SW 1271 (cell line): ENCODE results near the gene CFAP410.

ENCODE experiments used
- DNase-seq, 2 experiments: peaks; one replicate each; lab custom pipeline; 2025; lab: John Stamatoyannopoulos, UW

Gene CFAP410

GRCh38 chr21:44330698-44331097 is 8.5 kb downstream of the CFAP410 start:
- no peak for DNase-seq

GRCh38 chr21:44329971-44330681 is 9.1 kb downstream of the CFAP410 start:
- DNase-seq = no peak

- no peak for DNase-seq
These were observed 9.9 kb downstream of the CFAP410 start for GRCh38 chr21:44329086-44329889.

GRCh38 chr21:44328242-44328895 is 10.8 kb downstream of the CFAP410 start:
- DNase-seq = no peak

- DNase-seq = no peak
These were observed 11.6 kb downstream of the CFAP410 start for GRCh38 chr21:44327603-44327974.

GRCh38 chr21:44326716-44327602 is 12.2 kb downstream of the CFAP410 start:
- no peak for DNase-seq

GRCh38 chr21:44326272-44326647 is 12.9 kb downstream of the CFAP410 start:
- no peak for DNase-seq

- DNase-seq = no peak
These were observed 13.6 kb downstream of the CFAP410 start for GRCh38 chr21:44325386-44326271.

GRCh38 chr21:44324854-44325107 is 14.4 kb downstream of the CFAP410 start:
- DNase-seq = no peak

GRCh38 chr21:44324106-44324853 is 14.9 kb downstream of the CFAP410 start:
- DNase-seq = no peak

- no peak for DNase-seq
These were observed 15.6 kb downstream of the CFAP410 start for GRCh38 chr21:44323591-44323990.

GRCh38 chr21:44322621-44323325 is 16.4 kb downstream of the CFAP410 start:
- DNase-seq = no peak

- no peak for DNase-seq
These were observed 17.2 kb downstream of the CFAP410 start for GRCh38 chr21:44321846-44322450.

- no peak for DNase-seq
These were observed 18.3 kb downstream of the CFAP410 start for GRCh38 chr21:44320847-44321246.

- DNase-seq = no peak
These were observed 19.7 kb downstream of the CFAP410 start for GRCh38 chr21:44319407-44320065.

GRCh38 chr21:44318489-44319285 is 20.5 kb downstream of the CFAP410 start:
- DNase-seq = no peak

GRCh38 chr21:44317871-44318270 is 21.3 kb downstream of the CFAP410 start:
- DNase-seq = no peak

- no peak for DNase-seq
These were observed 21.9 kb downstream of the CFAP410 start for GRCh38 chr21:44317241-44317782.
